Endothelial cell of hepatic sinusoid (primary cell): ENCODE results near the gene TSPAN14.

Experiments
- in situ Hi-C: cut with HindIII; loops from 2 replicates; pipeline ENCODE4 v1.10.0; 2017; ENCODE audit warnings: low sequenced_read_pairs

Gene TSPAN14

DNA sequence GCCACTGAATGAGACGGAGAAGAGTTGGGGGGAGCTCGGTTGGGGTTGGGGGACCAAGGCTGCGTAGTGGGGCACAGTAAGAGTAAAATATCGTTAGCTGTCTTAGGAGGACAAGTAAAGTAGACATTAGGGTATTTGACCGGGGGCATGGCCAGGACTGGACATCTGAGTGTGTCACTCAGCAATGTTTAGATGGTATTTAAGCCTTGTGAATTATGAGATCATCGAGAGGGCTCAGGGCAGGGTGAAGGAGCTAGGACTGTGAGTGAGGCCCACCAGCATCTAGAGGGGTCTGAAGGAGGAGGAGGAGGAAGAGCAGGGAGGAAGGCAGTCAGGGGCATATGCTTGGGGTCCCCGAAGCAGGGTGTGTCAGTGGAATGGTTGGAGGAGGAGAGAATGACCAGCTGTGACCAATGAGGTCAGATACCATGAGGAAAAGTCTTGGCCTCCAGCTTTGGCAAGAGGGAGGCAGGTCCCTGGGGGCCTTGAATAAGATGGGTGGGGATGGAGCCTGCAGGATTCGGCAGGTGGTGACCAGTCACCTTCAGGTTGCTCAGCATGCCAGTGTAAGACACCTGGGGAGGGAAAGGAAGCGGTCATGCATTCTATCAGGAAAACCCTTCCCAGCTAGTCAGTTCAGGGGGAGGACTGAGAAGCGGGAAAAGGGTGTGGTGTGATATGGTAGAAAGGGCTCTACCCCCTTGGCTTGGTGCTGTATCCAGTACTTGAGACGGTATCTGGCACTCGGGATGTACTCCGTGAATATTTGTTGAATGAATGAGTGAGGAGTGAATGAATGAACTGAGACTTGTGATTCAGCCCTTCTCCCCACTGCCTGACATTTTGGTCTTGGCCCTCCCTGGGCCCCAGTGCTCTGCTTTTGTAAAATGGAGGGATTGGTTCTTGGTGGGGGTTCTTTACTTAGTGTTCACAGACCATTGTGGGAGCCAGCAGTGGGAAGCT, 48.8 kb downstream of the TSPAN14 start:
- in situ Hi-C loops, result no loop called here

DNA sequence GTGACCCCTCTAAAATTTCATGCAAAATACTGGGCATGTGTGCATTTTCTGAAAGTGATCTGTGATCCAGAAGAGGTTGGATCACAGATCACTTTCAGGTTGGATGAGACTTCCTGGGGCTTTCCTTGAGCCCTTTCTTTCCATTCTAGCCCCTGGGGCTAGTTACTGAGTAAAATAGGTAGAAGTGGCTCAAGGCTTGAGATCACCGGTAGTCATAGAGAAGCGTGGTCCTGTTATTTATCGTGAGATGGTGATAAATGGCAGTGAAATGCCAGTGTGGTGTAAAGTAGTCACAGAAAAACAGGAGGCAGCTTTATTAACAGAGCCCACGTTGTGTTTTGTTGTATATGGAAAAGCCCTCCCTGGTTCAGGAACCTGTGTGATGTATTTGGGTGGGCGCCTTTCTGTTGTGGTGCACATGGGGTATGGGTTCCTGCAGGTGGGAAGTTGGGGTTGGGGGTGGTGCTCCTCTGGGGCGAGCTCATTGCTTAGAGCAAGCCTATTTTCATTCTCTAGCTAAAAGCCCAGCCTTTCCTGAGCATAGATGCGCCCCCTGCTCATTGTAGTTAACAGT, 49.6 kb downstream of the TSPAN14 start:
- in situ Hi-C loops, result no loop called here

DNA sequence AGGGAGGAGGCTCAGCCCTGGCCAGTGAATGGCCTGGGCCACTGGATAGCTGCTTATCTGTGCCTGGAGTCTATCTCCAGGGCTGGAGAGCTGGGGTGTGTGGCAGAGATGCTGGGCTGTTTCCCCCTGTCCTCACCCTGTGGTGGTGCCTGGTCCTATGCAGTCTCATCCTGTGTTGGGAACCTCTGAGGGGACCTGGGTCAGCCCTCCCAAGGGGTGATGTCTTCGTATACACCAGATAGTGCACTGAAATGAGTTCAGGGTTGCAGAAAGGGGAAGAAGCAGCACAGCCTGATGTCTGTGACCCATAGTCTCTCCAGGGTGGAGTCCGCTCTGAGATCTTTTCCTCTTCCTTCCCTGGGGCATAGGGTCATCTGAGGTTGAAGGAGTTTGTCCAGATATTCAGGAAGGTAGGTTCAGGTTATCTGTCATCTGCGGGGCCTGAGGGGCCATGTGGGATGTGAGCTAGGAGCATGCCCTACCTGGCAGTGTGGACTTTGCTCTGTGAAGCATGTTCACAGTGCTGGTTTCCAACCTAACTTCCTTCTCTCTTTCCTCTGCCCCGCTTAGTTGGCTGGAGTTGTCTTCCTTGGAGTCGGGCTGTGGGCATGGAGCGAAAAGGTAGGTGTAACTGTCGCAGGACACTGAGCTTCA, 50.2 kb downstream of the TSPAN14 start:
- in situ Hi-C loops, result no loop called here

DNA sequence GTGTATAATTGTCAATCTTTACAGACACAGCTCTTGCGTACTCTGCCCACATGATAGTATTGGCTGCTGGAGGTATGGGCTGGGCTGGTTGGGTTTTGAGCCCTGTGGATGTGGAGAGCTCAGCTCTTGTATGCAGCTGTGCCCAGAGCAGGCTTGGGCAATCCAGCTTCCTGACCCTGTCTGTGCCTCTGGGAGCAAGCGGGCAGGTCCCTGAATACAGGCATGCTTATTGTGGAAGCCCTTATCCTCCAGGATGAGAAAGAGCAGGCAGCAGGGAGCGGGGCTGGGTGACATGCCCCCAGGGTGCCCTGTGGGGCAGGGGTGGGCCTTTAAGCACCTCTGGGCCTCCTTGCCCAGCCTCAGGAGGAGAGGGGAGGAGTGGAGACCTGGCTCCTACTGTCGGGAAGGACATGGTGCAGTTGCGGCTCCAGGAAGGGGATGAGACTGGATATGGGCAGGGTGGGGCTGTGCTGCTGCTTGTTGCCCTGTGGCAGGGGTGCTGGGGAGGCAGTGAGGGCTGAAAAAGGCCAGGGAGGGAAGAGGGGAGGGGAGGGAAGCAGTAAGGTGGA, 50.9 kb downstream of the TSPAN14 start:
- in situ Hi-C loops, result loop anchor here (5.0 kb wide), 2 partner anchors 38 to 52 kb away; no protein-coding TSS in a partner anchor

DNA sequence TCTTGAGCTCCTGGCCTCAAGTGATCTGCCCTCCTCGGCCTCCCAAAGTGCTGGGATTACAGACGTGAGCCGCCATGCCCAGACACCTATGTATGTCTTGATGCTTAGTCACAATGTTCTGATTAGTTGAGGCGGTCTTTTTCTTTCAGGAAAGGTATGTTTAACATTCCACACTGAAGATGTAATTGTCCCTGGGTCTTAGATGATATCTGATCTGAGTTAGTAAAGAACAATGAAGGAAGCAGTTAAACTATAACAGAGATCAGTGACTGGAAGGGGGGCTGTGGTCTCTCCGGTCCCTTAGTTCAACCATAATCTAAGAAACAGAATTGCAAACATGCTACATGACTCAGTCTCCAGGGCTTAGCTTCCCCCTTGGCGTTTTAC, 52.1 kb downstream of the TSPAN14 start:
- in situ Hi-C loops, result loop anchor here (5.0 kb wide), 2 partner anchors 39 to 51 kb away; no protein-coding TSS in a partner anchor

DNA sequence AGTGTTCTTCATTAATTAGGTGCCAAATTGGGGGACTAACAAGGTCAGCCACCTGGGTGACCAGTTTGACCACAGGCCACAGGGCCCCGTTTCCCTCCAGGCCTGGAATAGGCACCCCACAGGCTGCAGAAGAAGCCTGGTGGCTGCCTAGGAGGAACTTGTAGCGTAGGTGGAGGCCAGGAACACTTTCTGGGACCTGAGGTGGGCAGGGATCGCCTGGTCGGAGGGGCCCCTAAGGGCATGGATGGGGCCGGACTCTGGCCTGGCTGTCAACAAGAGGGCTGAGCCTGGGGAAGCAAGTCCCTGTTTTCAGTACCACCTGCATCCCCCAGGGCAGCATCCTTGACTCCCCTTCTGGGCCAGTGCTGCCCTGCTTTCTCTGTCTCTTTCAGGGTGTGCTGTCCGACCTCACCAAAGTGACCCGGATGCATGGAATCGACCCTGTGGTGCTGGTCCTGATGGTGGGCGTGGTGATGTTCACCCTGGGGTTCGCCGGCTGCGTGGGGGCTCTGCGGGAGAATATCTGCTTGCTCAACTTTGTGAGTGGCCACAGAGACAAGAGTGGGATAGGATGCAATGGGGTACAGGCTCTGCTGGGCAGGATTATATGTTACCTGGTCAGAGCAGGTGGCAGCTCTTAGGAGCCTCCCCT, 52.9 kb downstream of the TSPAN14 start:
- in situ Hi-C loops, result loop anchor here (5.0 kb wide), 2 partner anchors 40 to 50 kb away; no protein-coding TSS in a partner anchor

DNA sequence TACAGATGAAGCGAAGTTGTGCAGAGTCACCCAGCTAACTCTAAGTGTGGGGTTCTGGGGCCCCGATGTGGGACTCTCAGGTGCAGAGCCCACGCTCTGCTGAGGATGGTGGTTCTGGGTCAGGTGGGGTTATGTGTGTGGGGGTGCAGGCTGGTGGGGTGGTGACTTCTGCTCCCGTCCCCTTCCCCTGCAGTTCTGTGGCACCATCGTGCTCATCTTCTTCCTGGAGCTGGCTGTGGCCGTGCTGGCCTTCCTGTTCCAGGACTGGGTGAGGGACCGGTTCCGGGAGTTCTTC, 54.9 kb downstream of the TSPAN14 start:
- in situ Hi-C loops, result loop anchor here (5.0 kb wide), 2 partner anchors 42 to 48 kb away; no protein-coding TSS in a partner anchor

DNA sequence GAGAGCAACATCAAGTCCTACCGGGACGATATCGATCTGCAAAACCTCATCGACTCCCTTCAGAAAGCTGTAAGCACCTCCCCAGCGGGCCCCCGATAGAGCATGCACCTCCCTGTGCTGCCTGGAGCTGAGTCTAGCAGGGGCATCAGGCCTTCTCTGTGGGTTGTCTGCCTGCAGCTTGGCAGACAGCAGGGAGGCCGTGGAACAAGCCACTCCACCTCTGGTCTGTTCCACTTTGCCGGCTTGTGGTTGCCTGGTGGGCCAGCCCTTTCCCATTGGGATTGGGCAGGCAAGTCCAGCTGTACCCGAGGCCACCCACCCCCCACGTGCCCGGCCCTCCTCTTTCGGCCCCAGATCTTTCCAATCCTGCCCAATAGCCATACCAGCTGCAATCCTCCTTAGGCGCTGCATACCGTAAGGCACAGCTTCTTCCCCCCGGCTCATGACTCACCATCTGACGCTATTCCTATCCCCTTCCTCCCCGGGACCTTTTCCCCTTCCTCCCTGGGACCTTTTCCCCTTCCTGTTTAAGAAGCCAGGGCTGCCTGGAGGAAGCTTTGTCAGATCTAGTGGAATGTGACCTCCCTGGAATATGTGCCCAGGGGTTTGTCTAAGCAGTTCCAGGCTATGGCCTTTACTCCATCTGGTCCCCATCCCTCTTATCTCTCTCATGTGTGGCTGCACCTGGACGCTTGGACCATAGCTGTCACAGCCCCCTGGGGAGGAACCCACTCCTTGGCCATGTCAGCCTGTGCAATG, 55.5 kb downstream of the TSPAN14 start:
- in situ Hi-C loops, result loop anchor here (5.0 kb wide), 2 partner anchors 42 to 48 kb away; no protein-coding TSS in a partner anchor

DNA sequence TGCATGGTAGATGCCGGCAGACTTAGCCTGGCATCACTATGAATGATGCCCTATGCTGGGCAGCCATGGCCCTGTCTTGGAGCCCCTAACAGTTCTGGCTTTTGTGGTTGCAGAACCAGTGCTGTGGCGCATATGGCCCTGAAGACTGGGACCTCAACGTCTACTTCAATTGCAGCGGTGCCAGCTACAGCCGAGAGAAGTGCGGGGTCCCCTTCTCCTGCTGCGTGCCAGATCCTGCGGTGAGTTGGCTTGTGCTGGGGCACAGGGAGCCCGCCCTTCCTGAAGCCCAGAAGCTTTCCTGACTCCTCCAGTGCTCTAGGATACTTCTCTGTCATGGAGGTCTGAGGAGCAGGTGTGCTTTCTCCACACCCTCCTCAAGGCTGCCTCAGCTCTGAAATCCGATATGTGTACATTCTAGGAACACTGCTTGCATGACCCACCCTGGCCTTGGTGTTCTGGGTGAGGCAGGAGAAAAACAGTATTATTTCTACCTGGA, 58.0 kb downstream of the TSPAN14 start:
- in situ Hi-C loops, result no loop called here

DNA sequence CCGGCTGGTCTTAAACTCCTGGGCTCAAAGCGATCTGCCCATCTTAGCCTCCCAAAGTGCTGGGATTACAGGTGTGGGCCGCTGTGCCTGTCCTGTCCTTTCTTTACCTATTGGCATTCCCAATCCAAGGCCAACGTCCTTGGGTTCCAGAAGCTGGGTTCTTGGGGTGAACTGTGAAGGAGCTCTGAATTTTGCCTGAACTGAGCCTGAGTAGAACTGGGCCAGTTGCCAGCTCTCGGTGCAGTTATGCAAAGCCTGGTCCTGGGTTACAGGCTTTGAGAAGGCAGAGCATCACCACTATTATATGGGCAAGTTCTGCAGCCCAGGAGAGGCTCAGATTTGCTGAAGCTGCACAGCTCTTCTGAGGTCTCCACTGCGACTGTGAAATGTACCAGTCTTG, 59.0 kb downstream of the TSPAN14 start:
- in situ Hi-C loops, result no loop called here

DNA sequence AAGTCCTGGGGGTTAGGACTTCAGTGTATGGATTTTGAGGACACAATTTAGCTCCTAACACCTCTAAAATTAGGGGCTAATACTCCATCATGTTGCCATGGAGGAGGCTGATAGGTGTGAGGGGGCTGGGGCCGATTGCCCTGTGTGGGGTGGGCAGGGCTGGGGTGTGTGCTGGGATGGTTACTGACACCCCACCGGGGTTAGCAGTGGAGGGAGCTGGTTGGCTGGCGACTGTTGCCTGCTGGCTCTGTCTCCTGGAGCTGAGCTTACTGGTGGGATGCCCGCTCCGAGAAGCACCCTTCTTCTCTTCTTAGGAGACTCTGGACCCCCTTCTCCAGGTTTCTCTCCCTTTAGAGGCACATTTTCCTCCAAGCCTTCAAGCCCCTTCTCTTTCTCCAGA, 61.4 kb downstream of the TSPAN14 start:
- in situ Hi-C loops, result no loop called here

DNA sequence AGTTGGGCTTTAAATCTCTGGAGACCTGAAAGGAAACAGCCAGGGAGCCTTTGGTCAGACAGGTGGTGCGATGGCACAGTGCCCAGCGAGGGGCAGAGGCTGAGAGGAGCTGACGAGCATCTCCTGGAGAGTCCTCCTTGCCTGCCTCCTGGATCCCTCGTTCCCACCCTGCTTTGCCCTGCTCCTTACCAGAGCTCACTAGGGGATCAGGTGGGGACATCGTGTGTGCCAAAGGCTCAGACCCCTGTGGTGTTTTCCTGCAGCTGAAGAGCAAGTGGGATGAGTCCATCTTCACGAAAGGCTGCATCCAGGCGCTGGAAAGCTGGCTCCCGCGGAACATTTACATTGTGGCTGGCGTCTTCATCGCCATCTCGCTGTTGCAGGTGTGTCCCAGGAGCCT, 61.8 kb downstream of the TSPAN14 start:
- in situ Hi-C loops, result no loop called here

DNA sequence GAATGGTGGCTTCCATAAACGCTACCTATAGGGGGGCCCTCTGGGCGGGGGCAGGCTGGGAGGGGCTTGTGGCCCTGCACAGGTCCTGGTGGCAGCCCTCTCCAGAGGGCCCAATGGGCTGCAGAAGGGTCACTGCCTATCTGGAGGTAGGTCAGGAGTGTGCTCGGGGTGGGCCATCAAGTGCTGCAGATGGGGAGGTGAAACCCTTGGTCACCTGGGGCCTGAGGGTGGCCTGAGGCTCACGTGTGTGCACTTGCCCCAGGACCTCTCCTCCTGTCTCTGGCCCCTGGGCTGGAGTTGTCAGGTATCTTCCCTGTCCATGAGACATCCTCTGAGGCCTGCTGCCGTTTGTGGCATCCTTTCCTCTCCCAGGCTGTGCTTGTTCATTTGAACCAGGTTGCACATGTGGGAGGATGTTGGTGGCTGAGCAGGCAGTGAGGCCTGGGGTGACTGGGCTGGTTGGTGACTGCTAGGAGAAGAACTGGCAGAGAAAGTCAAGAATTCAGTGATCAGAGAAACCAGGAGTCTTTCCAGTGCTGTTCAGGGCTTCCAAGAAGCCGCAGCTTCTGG, 62.5 kb downstream of the TSPAN14 start:
- in situ Hi-C loops, result no loop called here

DNA sequence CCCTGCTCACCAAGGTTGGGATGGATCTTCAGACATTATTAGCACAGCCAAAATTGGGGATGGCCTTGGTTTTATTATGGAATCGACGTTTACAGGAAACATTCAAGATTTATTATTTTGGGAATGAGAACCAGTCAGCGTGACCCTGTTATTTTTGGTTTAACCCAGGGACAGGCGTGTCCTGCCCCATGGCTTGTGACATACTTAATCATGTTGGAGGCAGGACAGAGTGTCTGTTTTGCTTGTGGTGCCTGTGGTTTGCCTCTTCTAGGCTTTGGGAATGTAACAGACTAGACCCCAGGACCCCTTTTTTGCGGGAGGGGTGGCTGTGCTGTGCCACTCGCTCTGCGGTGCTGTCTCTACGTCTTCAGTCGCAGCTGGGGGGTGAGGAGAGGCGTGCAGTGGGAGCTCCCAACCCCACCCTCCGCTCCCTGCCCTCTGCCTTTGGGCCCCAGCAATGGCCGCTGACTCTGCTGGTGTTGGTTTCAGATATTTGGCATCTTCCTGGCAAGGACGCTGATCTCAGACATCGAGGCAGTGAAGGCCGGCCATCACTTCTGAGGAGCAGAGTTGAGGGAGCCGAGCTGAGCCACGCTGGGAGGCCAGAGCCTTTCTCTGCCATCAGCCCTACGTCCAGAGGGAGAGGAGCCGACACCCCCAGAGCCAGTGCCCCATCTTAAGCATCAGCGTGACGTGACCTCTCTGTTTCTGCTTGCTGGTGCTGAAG, 63.5 kb downstream of the TSPAN14 start:
- in situ Hi-C loops, result no loop called here

DNA sequence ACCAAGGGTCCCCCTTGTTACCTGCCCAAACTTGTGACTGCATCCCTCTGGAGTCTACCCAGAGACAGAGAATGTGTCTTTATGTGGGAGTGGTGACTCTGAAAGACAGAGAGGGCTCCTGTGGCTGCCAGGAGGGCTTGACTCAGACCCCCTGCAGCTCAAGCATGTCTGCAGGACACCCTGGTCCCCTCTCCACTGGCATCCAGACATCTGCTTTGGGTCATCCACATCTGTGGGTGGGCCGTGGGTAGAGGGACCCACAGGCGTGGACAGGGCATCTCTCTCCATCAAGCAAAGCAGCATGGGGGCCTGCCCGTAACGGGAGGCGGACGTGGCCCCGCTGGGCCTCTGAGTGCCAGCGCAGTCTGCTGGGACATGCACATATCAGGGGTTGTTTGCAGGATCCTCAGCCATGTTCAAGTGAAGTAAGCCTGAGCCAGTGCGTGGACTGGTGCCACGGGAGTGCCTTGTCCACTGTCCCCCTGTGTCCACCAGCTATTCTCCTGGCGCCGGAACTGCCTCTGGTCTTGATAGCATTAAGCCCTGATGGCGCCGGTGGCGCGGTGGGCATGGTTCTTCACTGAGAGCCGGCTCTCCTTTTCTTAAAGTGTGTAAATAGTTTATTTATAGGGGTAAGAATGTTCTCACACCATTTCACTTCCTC, 64.2 kb downstream of the TSPAN14 start:
- in situ Hi-C loops, result no loop called here

DNA sequence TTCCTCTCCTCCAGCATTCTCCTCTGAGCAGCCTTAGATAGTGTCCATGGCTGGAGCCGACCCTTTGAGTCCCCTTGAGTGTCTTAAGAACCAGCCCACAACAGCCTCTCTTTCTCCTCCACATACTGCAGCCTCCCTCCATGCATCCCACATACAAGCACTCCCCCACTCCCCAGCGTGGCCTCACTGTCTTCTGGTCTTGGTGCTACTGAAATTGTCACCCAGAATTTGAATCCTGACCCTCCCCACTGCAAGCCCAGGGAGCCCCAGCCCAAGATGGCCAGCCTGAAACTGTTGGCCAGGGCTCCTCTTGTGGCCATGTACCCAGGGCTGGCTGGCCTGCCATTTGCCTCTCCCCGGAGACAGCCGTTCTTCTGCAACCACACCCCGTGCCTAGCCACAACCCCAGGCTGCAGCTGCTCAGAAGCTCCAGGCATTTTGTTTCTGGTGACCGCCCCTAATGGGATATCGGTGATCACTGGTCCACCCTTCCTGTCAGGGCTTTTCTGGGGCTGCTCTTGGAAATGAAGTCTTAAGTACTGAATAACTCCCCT, 64.8 kb downstream of the TSPAN14 start:
- in situ Hi-C loops, result no loop called here

DNA sequence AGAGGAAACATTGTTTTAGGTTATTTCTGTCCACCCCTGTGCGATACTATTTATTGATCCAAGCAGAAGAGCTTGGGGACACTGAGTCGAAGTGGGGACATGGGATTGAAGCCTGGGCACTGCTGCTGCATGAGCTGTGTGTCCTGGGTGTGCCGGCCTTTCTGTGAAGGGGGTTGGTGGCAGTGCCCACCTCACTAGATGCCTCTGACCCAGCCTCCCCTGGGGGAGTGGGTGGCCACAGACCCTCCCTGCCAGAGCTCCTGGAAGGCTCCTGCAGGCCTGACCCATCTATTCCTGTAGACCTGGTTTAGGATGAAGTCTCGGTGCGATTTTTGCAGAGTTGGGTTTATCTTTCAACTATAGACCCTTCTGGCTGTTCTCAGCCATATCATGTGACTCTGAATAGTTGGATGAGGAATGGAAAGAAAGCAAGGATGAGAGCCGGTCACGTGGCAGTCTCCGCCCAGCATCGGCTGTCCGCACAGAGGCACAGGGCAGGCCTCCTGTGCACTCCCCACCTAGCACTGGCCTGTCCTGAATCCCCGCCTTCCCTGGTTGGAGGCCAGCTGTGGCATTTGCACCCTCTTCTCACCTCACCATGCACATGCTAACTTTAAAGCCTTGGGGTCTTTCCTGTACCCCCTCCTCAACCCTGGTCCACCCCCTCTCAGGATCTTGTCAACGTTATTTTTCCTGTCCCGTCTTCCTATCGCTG, 66.0 kb downstream of the TSPAN14 start:
- in situ Hi-C loops, result no loop called here
